Measurements from ENCODE around the gene CHCHD1. TPM values are rescaled to one million over a fixed set of nuclear protein-coding genes. Genes with fewer than 3 reads are reported as not detected.

CHCHD1 gene
- total RNA-seq, 1 experiment from 2014 or later: 36.6 TPM

DNA sequence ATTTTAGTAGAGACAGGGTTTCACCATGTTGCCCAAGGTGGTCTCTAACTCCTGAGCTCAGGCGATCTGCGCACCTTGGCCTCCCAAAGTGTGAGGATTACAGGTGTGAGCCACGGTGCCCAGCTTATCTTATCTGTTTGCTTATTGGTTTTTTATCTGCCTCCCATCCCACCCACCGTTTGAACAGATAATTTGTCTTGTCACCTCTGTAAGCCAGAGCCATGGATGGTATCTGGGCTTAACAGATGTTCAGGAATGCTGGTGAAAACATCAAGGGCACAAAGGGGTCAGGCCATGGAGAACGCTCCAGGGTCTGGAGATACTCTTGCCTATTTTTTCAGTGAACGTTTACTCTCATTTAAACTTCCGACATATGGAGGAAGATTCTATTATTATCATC lies 41.5 kb downstream of the CHCHD1 start (continued):
- TF ChIP-seq FOSL1 (IDR thresholded peaks at IDR 0.05; ENCODE audit: low read depth) (no peak), ZFX (IDR thresholded peaks at IDR 0.05) (no peak), ELF1 (IDR thresholded peaks at IDR 0.05; ENCODE audit: borderline replicate concordance, low read depth) (no peak), CEBPB (IDR thresholded peaks at IDR 0.05; ENCODE audit: low read depth) (no peak), SP1 (IDR thresholded peaks at IDR 0.05; ENCODE audit: low read depth) (no peak), SIN3A (IDR thresholded peaks at IDR 0.05; ENCODE audit: low read depth) (no peak), EGR1 (IDR thresholded peaks at IDR 0.05; ENCODE audit: low read depth) (no peak)
- TF ChIP-seq, protein P1, sequence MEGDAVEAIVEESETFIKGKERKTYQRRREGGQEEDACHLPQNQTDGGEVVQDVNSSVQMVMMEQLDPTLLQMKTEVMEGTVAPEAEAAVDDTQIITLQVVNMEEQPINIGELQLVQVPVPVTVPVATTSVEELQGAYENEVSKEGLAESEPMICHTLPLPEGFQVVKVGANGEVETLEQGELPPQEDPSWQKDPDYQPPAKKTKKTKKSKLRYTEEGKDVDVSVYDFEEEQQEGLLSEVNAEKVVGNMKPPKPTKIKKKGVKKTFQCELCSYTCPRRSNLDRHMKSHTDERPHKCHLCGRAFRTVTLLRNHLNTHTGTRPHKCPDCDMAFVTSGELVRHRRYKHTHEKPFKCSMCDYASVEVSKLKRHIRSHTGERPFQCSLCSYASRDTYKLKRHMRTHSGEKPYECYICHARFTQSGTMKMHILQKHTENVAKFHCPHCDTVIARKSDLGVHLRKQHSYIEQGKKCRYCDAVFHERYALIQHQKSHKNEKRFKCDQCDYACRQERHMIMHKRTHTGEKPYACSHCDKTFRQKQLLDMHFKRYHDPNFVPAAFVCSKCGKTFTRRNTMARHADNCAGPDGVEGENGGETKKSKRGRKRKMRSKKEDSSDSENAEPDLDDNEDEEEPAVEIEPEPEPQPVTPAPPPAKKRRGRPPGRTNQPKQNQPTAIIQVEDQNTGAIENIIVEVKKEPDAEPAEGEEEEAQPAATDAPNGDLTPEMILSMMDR (IDR thresholded peaks at IDR 0.05 in 2 of 3, conservative IDR thresholded peaks at IDR 0.05 in 1 of 3; ENCODE audit: borderline replicate concordance in 1 of 3, insufficient read depth in 1 of 3, low read depth in 2 of 3, low read length in 2 of 3): no peak

DNA sequence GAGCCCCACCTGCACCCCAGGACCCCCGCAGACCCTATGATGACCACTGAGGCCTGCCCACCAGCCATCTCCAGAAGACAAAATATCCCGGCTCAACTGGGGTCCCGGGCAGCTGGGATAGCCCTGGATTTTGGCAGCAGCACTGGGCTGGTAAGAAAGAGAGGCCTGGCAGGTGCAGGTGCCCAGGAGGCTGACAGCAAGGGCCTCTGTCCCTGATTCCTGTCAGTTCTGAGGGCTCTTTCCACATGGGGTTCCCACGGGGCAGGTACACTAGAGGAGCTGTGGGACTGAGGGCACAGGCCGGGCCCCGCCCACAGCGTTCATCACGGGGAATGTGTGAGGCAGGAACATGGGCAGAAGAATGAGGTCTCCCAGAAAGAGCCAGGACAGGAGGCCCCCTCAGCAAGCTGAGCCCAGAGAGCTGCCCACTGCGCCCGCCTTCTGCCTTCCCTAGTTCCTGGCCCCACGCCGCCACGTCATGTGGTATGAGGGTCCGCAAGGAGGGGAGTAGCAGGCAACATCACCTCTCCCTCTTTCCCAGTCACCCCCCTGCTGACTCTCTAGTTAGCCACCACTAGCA lies 42.4 kb downstream of the CHCHD1 start:
- Histone ChIP-seq H3K27me3 (ENCODE audit: insufficient read depth, low read length) (no peaks in the 10 kb centered on the region), H4K20me1 (ENCODE audit: insufficient read depth) (no peaks in the 10 kb centered on the region), H3K9me2 (ENCODE audit: insufficient read depth) (no peaks in the 10 kb centered on the region), H3K79me2 (ENCODE audit: insufficient read depth, low read length) (no peaks in the 10 kb centered on the region), H3K4me2 (ENCODE audit: low read length) (no peak overlapping the region), H3K36me3 (ENCODE audit: control insufficient read depth in 1 of 2, insufficient read depth in 2 of 2, low read length in 2 of 2) (peaks cover 2 to 9% of the 10 kb centered on the region in 2 experiments; a peak in 2 of 4 replicates), H2AFZ (ENCODE audit: low read depth, low read length, poor library complexity, severe bottlenecking) (no peak overlapping the region), H3K4me1 (ENCODE audit: control insufficient read depth in 1 of 2, insufficient read depth in 2 of 2, low read length in 2 of 2) (no peaks in the 10 kb centered on the region; a peak in 1 of 4 replicates), H3K4me3 (replicated peaks in 1 of 2; ENCODE audit: low read depth in 1 of 2, low read length in 2 of 2) (no peak overlapping the region), H3K9me3 (ENCODE audit: control insufficient read depth in 1 of 2, insufficient read depth in 1 of 2, low read depth in 1 of 2, low read length in 2 of 2) (no peaks in the 10 kb centered on the region), H3K9ac (ENCODE audit: low read length) (no peak overlapping the region), H3K27ac (ENCODE audit: low read depth, low read length) (no peak overlapping the region)
- no peak for TF ChIP-seq EGR1 (IDR thresholded peaks at IDR 0.05; ENCODE audit: low read depth)
- no peak for TF ChIP-seq SRF (IDR thresholded peaks at IDR 0.05; ENCODE audit: low read depth)
- TF ChIP-seq ZNF274 (IDR thresholded peaks at IDR 0.05; ENCODE audit: low read depth, low read length): no peak
- TF ChIP-seq, protein P2, sequence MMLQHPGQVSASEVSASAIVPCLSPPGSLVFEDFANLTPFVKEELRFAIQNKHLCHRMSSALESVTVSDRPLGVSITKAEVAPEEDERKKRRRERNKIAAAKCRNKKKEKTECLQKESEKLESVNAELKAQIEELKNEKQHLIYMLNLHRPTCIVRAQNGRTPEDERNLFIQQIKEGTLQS (IDR thresholded peaks at IDR 0.05): no peak
- TF ChIP-seq EZH2phosphoT487 (IDR thresholded peaks at IDR 0.05; ENCODE audit: borderline replicate concordance): no peak
- TF ChIP-seq TCF7L2 (IDR thresholded peaks at IDR 0.05; ENCODE audit: borderline replicate concordance, extremely low read depth, insufficient read depth, insufficient read length): no peak
- no peak for TF ChIP-seq POLR2AphosphoS5 (IDR thresholded peaks at IDR 0.05; ENCODE audit: low read depth, low read length)
- TF ChIP-seq SP1 (IDR thresholded peaks at IDR 0.05; ENCODE audit: low read depth): no peak
- no peak for TF ChIP-seq ZFX (IDR thresholded peaks at IDR 0.05)
- TF ChIP-seq JUND (IDR thresholded peaks at IDR 0.05): no peak
- TF ChIP-seq, protein P3, sequence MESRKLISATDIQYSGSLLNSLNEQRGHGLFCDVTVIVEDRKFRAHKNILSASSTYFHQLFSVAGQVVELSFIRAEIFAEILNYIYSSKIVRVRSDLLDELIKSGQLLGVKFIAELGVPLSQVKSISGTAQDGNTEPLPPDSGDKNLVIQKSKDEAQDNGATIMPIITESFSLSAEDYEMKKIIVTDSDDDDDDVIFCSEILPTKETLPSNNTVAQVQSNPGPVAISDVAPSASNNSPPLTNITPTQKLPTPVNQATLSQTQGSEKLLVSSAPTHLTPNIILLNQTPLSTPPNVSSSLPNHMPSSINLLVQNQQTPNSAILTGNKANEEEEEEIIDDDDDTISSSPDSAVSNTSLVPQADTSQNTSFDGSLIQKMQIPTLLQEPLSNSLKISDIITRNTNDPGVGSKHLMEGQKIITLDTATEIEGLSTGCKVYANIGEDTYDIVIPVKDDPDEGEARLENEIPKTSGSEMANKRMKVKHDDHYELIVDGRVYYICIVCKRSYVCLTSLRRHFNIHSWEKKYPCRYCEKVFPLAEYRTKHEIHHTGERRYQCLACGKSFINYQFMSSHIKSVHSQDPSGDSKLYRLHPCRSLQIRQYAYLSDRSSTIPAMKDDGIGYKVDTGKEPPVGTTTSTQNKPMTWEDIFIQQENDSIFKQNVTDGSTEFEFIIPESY (IDR thresholded peaks at IDR 0.05; ENCODE audit: extremely low read depth, insufficient replicate concordance, low read length): no peak
- TF ChIP-seq, protein P4, sequence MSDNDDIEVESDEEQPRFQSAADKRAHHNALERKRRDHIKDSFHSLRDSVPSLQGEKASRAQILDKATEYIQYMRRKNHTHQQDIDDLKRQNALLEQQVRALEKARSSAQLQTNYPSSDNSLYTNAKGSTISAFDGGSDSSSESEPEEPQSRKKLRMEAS (IDR thresholded peaks at IDR 0.05): no peak
- BruUV-seq (replicated peaks): no TSS peak
- ChIA-PET RAD21 (ENCODE audit: low non-redundant PET in 1 of 2, low total read pairs in 2 of 2, uncharacterized antibody in 2 of 2, unreplicated experiment in 2 of 2) (no interaction called here), CTCF (no interaction called here), POLR2A (no interaction called here)
- no peak for DNase-seq (ENCODE audit: low read depth, low spot score)
- ATAC-seq: no peak
- intact Hi-C loops (cut with micrococcal nuclease): no loop called here
